Germinal center (tissue), 1 donor: ENCODE results near the gene APBA3.

Experiments used
- DNase-seq: peaks from one replicate; pipeline ENCODE4 v3.0.0; 2012; ENCODE audit warnings: mixed read lengths, low spot score

Gene APBA3

DNA sequence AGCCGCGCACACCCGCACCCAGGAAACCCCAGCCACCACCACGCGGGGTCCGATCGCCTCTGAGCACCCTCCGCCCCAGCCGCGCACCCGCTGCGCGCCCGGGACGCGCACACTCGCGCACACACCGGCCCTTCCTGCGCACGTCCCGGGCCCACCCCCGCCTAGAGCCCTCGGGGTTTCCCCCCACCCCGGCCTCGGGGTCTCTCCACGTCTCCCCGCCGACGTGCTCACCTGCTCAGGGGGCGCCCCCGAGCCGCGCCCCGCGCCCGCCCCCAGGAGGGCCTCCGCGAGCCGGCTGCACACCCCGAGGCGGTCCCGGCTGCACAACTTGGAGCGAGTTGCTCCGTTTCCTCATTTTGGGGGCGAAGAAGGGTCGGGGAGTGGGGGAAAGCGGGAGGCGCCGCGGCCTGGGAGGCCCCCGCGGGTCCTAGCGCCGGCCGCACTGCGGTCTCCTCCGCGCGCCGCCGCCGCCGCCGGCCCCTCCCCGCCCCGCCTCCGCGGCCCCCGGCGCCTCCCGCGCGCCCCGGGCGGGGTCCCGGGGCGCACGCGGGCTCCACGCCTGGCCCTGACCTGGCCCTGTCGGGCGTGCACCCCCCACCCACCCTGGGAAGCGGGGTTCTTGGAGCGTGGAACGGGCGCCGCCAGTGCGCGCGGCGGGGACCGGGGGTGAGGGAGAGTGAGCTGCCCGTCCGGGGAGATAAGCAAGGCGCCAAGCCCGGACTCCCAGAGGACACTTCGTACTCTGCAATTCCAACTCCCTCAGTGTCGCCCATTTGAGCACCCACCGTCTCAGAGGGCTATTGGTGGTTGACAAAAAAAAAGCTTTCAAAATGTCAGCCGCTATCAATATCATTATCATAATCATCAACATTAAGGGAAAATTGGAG lies 24.7 kb upstream of the APBA3 start, which contains the start of gene MATK:
TSS of gene MATK (minus strand) at position 444 of the 887 bp plus-strand sequence. CDS start 1,246 bp downstream, outside the sequence.
- no peak for DNase-seq

DNA sequence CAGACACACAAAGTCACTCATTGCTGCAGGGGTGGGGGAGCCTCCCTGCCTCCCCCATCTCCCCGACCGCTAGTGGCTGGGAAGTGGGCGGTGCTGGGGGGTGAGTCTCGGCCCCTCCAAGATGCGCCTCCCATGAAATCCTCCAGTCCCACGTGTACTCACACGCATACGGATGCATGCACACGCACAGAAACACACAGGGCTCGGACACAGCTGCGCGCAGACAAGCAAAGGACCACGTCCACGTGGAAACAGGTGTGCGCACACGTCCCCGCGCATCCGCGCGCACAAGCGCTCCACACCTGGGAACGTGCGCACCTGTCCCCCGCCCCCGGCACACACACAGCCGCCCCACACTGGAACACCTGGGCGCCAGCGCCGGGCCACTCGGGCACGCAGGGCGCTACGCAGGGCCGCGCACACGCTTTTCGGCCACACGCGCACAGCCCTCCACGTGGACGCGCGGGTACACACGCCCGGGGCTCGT lies 24.0 kb upstream of the APBA3 start:
- no peak for DNase-seq

DNA sequence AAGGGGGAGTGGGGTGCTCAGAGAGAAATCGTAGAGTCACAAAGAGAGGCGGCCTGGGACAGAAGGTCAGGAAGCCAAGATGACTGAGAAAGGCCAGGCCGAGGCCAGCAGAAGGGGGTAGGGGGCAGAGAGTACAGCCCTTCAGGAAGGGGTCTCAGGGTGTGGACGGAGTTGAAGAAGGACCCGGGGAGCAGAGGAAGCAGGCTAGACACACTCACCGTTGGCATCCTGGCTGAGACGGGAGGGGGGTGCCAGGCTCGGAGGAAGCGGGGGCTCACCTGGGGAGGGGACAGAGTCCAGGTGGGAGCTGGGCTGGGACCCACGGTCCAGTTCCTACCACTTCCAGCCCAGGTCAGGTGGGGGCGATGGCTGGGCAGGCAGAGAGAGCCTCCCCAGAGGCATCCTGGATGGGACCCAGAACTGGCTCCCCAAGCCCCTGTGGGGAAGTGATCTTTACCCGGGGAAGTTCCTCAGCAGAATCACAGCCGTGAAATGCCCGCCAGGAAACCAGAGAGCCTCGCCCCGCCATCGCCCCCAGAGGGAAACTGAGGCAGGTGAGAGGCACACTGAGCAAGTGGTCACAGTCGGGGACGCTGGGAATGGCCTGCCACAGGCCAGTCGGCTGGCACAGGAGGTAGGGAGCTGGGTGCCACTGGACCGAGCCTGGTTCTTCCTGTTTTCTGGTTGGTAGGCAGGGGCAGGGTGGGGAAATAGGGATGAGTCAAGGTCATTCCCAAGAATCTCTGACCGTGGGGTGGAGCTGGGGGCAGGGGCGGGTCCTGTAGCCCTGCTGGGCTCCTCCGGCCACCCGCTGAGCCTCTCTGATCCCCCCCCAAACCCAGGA lies 23.3 kb upstream of the APBA3 start:
- no peak for DNase-seq

DNA sequence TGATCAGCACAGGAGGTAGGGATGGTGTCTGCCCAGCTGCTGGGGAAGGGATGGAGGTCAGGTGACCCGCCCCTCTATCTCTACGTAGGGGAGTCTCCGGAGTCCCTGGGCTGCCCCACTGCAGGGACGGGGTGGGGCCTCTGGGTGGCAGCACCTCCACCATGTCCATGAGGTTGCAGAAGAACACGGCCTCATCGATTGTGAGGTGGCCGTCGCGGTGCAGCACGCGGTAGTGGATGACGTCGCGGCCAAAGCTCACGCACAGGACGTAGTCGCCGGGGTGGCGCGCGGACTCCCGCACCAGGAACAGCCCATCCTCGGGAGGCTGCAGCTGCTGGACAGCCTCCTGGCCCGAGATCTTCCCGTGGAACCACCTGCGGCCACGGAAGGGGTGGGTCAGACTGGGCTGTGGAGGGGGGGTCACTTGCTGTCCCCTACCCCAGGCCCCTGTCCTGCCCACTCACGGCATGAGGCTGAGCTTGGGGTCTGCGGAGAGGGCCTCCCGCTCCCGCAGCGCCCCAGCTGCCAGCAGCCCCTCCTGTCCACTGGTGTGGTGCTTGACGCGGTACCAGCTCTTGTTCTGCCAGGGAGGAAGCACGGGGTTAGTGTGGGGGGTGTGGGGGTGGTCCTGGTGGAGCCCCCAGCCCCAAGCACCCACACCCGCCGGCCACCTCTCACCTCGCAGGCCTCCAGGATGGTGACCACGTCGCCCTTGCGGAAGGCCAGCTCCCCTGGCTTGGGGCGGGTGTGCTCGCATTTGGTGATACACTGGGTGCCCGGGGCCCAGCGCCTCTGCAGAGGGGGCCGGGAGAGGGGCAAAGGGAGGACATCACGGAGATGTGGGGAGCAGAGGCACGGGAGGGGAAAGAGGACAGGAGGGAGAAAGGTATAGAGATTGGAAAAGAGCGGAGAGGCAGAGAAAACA lies 22.4 kb upstream of the APBA3 start:
- DNase-seq, result no peak

DNA sequence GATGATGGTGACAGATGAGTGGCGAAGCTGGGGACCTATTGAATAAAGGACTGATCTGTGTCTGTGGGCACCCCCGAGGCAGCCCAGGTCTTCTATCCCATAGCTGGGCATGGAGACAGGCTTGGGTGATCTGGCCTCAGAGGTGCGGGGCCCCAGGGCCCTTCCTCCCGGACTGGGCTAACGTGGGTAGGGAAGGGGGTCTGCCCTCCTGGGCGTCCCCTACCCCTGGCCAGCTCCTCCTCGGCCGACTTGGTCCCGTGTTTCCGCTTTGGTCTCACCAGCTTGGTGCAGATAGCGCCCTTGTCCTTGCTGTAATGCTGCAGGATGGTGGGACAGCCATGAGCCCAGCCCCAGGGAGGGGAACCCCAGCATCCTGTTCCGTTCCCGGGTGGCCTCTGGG lies 21.4 kb upstream of the APBA3 start:
- DNase-seq, result no peak

DNA sequence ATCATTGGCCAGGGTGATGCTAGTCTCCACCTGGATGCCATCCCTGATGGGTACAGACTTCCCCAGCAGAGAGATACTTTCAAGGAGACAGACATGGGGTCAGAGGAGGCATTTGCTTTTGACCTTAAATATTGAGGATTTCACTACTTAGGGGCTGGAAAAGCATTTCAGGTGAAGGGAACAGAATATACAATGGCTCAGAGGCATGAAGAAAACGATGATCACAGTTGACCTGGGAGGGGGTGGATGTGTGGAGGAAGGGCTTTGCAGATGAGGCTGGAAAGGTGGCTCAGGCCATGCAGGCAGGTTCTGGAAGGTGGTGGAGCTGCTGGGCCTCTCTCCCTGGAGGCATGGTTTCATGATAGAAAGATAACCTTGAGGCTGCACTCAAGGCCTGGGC lies 20.8 kb upstream of the APBA3 start:
- DNase-seq, result no peak

DNA sequence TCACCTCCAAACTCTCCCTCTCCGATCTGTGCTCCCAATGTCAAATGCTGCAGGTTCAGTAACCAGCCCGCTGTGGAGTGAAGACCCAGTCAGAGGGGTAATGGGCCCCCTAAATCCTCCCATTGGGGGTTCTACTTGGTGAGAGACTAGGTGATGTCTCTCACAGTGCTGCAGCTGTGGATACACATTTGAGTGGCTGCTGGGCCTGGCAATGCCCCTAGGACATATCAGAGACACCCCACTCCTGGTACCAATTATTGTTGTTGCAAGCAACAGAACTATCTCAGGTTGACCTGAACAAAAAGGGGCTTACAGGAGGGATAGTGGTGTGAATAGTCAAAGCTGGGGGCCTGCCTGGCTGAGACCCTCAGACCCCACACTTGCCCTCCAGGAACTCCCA lies 20.1 kb upstream of the APBA3 start:
- DNase-seq, result no peak

DNA sequence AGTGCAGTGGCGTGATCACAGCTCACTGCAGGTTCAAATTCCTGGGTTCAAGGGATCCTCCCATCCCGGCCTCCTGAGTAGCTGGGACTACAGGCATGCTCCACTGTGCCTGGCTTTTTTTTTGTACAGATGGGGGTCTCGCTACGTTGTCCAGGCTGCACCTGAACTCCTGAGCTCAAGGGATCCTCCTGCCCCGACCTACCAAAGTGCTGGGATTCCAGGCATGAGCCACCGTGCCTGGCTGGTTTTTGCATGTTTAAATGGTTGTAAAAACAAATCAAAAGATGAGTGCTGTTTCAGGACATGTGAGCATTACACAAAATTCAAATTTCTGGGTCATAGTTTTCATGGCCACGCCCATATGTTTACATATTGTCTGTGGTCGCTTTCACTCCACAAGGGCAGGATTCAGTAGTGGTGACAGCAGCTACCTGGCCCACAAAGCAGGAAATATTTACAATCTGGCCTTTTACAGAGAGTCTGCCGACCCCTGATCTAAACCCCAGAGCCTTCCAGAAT lies 19.4 kb upstream of the APBA3 start:
- DNase-seq, result no peak

DNA sequence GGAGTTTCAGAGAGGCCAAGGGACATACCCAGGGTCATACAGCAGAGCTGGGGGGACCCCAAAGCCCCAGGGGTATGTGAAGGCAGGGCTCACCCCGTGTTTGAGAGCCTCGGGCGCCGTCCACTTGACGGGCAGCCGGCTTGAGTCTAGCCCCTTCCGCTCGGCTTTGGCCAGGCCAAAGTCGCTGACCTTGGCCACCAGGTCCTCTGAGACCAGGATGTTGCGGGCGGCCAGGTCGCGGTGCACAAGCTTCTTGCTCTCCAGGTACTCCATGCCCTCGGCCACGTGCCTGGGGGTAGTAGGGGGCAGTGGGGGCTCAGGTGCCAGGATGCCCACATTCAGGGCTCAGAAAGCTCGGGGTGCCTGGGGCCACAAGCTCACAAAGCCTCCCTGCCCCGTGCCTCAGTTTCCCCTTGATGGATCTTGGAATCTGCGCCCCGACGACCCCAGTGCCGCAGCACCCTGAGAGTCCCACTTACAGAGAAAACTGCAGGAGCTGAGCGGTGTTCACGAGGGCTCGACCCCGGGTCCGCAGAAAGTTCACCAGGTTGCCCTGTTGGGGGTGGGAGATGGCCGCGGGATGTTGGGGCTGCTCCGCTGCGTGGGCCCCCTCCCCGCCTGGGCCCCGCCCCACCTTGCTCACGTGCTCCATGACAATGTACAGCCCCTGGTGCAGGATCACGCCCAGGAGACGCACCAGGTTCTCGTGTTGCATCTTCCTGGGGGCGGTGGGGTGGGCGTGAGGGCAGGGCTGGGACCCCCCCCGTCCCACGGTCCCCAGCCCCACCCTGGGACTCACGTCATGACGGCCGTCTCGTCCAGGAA lies 17.6 kb upstream of the APBA3 start:
- no peak for DNase-seq

DNA sequence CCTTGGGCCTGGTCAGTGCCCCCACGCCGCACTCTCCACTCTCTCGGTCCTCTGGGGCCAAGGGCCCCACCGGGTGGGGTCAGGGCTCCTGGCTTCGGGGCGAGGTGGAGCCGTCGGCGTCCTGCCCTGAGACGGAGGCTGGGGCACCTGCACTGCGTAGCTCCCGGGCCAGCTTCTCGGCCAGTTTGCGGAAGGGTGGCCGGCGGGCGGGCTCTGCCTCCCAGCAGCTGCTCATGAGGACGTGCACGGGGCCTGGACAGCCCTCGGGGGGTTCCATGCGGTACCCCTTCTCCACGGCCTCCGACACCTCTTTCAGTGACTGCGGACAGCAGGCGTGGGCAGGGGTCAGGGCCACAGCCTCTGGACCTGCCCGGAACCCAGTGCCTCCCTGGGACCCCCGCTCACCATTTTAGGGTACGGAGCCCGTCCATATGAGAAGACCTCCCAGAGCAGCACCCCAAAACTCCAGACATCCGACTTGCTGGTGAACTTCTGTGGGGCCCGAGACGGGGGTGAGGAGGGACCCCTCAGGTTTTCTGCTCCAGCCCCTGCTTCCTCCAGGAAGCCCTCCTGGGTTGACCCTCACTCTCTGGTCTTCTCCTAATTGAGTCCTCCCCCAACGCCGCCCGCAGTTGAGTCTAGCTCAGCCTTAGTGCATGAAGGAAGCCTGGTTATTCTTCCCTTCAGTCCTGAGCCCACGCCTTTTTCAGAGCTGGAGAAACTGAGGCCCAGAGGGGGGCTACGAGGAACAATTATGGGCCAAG lies 16.8 kb upstream of the APBA3 start:
- DNase-seq, result no peak

DNA sequence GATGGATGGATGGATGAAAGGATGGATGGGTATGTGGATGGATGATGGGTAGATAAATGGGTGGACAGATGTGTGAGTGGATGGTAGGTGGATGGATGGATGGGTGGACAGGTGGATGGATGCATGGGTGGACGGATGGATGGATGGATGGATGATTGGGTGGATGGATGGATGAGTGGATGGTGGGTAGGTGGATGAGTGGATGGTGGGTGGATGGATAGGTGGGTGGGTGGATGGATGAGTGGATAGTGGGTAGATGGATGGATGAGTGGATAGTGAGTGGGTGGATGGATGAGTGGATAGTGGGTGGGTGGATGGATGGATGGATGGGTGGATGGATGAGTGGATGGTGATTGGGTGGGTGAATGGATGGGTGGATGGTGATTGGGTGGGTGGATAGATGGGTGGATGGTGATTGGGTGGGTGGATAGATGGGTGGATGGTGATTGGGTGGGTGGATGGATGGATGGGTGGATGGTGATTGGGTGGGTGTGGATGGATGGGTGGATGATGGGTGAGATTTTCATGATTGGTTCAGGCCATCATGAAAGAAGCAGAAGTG lies 15.1 kb upstream of the APBA3 start:
- no peak for DNase-seq

DNA sequence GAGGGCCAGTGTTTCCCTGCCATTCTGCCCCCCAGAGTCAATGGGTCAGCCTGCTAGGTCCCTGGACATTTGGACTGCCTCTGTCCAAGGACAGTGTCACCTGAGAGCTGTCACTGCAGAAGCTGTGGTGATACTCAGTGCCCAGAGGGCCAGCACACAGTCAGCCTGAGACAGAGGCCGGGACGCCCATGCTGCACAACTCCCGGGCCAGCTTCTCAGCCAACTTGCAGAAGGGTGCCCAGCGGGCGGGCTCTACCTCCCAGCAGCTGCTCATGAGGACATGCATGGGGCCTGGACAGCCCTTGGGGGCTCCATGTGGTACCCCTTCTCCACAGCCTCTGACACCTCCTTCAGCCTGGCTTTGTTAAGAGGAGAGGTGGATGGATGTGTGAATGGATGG lies 14.3 kb upstream of the APBA3 start:
- DNase-seq, result no peak

DNA sequence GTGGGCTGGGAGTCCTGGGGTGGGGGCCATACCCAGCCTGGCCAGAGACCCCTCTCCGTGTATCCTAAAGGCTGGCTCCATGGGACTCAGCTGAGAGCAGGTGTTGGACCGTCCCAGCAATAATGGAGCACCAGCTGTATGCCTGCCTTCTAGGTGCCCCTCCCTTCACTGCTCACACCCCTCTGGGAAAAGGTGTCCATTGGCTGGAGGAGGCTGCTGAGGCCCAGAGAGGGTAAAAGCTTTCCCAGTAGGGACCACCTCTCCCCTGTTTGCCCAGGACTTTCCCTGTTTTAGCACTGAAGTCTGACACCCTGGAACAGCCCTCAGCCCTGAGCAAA lies 13.9 kb upstream of the APBA3 start:
- no peak for DNase-seq

DNA sequence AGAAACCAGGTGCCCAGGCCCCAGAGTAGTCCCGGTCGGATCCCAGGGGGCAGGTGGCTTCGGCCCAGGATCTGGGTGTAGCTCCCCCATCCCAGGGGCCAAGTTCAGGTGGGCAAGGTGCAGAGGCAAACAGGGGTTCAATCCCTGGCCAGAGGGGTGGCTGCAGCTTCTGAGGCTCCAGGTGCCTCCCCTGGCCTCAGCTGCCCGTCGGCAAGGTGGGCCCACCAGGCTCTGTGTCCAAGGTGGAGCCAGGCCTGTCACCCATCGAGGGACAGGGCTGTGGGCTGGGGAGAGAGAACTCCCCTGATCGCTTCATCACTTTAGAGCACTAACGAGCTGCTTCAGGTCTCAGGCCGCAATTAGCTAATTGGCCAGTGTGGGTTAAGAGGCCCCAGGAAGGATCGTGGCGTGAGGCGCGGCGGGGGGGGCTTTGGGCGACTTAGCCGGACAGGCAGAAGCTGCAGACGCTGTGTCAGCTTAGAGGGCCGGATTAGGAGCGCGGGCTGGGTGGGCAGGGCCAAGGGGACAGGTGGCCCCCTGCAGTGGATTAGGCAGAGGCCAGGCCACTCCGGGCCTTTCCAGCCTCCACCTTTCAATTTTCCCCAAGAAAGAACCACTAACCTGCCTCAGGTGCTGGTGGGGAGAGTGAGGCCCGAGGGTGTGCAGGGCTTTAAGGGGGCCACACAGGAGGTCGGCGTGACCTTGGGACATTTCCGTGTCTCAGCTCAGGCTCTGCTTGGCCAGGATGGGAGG lies 13.3 kb upstream of the APBA3 start:
- DNase-seq, result no peak

DNA sequence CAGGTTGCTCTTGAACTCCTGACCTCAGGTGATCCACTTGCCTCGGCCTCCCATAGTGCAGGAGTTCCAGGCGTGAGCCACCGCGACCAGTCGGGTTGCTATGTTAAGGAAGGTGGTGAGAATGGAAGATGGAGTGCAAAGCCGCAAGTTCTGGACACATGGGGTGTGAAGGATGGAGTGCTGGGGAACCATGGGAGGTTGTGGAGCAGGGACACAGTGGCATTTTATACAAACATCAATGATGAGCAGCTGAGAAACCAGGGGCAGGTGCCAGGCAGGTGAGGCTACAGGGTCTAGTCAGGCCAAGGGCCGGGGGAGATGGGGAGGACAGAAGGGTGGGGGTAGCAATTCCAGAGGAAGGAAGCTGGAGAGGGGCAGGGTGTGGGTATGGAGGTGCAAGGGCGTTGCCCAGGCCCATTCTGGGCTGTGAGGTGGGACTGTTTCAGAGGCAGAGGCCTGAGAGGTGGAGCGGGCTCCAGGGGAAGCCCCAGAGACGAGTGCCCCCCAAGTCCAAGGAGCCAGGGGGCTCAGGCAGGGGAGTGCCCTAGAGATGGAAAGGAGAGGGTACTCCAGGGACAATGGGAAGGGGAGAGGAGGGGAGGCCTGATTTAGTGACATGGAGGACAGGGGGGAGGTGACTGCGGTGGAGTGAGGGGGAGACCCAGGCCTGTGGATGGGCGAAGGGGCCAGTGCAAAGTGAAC lies 12.5 kb upstream of the APBA3 start:
- DNase-seq, result no peak

DNA sequence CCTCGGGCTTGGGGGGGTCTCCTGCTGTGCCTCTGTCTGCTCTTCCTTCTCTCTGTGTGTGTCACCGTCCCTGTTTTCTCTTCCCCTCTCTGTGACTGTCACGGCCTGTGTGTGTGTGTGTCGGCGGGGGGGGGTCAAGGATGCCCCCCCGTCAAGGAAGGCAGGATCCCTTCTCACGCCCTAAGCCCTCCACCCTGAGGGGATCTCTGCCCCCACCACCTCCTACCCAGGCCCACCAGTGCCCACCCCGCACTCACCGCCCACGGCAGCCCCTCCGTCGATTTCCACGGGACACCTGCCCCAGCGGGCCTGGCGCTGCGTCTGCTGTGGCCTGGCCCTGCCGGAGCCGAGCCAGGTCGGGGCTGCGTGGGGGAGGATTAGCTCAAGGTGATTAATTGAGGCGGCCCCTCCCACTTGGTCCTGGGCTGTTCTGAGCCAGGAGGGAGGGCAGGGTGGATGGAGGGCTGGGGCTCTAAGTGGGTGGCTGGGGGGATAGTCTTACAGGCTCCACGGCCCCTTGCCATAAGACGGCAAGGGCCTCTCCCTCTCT lies 10.5 kb upstream of the APBA3 start, which contains the start of gene RAX2:
TSS of gene RAX2 (minus strand) at position 323 of the 550 bp plus-strand sequence. CDS start 486 bp downstream, outside the sequence.
- no peak for DNase-seq

DNA sequence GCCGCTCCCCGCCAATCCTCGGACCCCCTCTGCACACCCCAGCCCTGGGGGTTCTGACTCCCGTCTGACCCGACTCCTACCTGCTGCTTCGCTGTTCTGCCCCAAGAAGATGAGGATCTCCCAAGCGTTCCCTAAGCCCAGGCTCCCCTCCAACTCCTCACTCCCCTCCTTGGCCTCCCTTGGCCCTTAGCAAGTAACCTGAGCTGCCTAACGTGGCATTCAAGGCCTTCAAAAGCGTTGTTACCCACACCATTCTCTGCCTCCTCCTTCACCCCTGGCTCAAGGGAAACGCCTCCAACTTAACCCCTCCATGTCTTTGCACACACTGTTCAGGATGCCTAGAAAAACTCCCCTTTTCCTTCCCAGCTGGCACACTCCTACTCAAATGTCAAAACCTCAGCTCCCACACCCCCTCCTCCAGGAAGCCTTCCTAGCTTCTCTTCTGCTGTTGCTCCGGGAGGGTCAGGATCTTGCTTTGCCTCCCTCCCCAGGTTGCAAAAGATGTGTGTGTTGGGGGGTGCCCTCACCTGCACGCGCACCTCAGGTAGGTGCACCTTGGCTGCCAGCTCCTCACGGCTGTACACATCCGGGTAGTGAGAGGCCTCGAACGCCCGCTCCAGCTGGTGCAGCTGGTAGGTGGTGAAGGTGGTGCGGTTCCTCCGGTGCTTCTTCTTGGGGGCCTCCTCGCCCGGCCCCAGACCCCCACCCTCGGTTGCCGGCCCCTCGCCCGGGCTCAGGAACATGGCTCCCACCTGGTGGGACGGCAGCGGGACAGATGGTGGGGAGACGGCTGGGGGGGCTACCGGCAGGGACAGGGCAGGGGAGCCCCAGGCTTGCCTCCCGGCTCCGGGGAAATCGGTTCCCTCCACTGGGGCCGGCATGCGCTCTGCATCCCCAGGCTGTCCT lies 9.8 kb upstream of the APBA3 start:
- no peak for DNase-seq
